Activated CD8-positive, alpha-beta T cell treated with anti-CD3 and anti-CD28 coated beads, Interleukin-2, amount 10 ng/mL, durations not matched to agents 7 days and 5 days (primary cell): ENCODE measurements around the gene CABP5. TPM values are rescaled to one million over a fixed set of nuclear protein-coding genes. Genes with fewer than 3 reads are reported as not detected.

Source experiments
- ATAC-seq: fragments of 150-1000 bp; cut with Tn5 transposase; one replicate; pipeline ENCODE4 v1.10.0; 2021; ENCODE audit warnings: moderate library complexity
- CTCF ChIA-PET: fragments of 350-600 bp; sonication (Branson Sonifier 250); formaldehyde crosslinking; loops from one replicate; lab custom pipeline; 2021; ENCODE audit warnings: antibody characterized with exemption; lab: Charles Lee
- POLR2A ChIA-PET: fragments of 350-600 bp; sonication (Branson Sonifier 250); formaldehyde crosslinking; loops from one replicate; lab custom pipeline; 2021; ENCODE audit warnings: antibody characterized with exemption; lab: Charles Lee
- DNase-seq: peaks from one replicate; pipeline ENCODE4 v3.0.0-alpha.2; 2020
- H3K27ac Mint-ChIP-seq: one replicate; pipeline ENCODE4 v1.8.0; 2021; ENCODE audit warnings: mild to moderate bottlenecking, mixed read lengths
- H3K27me3 Mint-ChIP-seq: one replicate; pipeline ENCODE4 v1.8.0; 2021; ENCODE audit warnings: low read depth, mixed read lengths
- H3K36me3 Mint-ChIP-seq: one replicate; pipeline ENCODE4 v1.8.0; 2021; ENCODE audit warnings: low read depth, mixed read lengths
- H3K4me1 Mint-ChIP-seq: one replicate; pipeline ENCODE4 v1.8.0; 2021; ENCODE audit warnings: low read depth, mixed read lengths
- H3K4me3 Mint-ChIP-seq: one replicate; pipeline ENCODE4 v1.8.0; 2021; ENCODE audit warnings: mild to moderate bottlenecking, mixed read lengths
- H3K9me3 Mint-ChIP-seq: one replicate; pipeline ENCODE4 v1.8.0; 2022; ENCODE audit warnings: mixed read lengths; ENCODE audit not compliant: insufficient read depth
- total RNA-seq, 2 experiments: library from RNA; stranded (reverse); gene quantifications; one replicate each; pipeline ENCODE4 v1.2.3, GENCODE V29; 2021

CABP5 gene
- total RNA-seq, 2 experiments from 2014 or later: not detected

GRCh38 chr19:48060381-48060780 is 16.5 kb upstream of the CABP5 start:
- POLR2A ChIA-PET: no interaction called here
- no peak for ATAC-seq

DNA sequence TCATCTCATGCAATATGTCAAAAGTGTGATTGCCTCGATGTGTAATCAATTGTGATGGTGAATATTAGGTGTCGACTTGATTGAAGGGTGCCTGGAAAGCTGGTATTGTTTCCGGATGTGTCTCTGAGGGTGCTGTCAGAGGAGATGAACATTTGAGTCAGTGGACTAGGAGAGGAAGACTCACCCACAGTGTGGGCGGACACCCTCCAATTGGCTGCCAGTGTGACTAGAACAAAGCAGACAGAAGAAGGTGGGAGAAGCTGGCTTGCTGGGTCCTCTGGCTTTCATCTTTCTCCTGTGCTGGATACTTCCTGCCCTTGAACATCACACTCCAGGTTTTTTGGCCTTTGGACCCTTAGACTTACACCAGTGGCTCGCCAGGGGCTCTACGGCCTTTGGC is 15.5 kb upstream of the CABP5 start:
- H3K4me3 Mint-ChIP-seq: no peak overlapping the region

More at GRCh38 chr19:48060381-48060780, 16.5 kb upstream of the CABP5 start:
- no peaks in the 10 kb centered on the region for H3K9me3 Mint-ChIP-seq
- no peak overlapping the region for H3K4me3 Mint-ChIP-seq
- no peaks in the 10 kb centered on the region for H3K36me3 Mint-ChIP-seq
- no peak overlapping the region for H3K27ac Mint-ChIP-seq
- peaks cover 6% of the 10 kb centered on the region for H3K27me3 Mint-ChIP-seq
- DNase-seq: no peak
- H3K4me1 Mint-ChIP-seq: no peaks in the 10 kb centered on the region
- CTCF ChIA-PET: no interaction called here

GRCh38 chr19:48053856-48054255 is 10.0 kb upstream of the CABP5 start:
- no peak for ATAC-seq

More for the DNA sequence above, 15.5 kb upstream of the CABP5 start:
- ChIA-PET POLR2A (no interaction called here), CTCF (interaction anchor here (1.0 kb wide), 1 partner anchor 96 kb away, joined by 3 read pairs; no protein-coding TSS in a partner anchor)
- H3K27ac Mint-ChIP-seq: no peak overlapping the region
- ATAC-seq (no peak), DNase-seq (no peak)
- H3K4me1 Mint-ChIP-seq: no peaks in the 10 kb centered on the region
- H3K9me3 Mint-ChIP-seq: no peaks in the 10 kb centered on the region
- peaks cover 4% of the 10 kb centered on the region for H3K27me3 Mint-ChIP-seq
- H3K36me3 Mint-ChIP-seq: no peaks in the 10 kb centered on the region

GRCh38 chr19:48053076-48053475 is 9.2 kb upstream of the CABP5 start:
- no peaks in the 10 kb centered on the region for H3K36me3 Mint-ChIP-seq
- H3K27me3 Mint-ChIP-seq: no peaks in the 10 kb centered on the region
- DNase-seq (no peak), ATAC-seq (no peak)
- CTCF ChIA-PET: no interaction called here
- no peaks in the 10 kb centered on the region for H3K4me1 Mint-ChIP-seq
- H3K9me3 Mint-ChIP-seq: no peaks in the 10 kb centered on the region
- POLR2A ChIA-PET: no interaction called here
- H3K27ac Mint-ChIP-seq: no peak overlapping the region
- H3K4me3 Mint-ChIP-seq: no peak overlapping the region

More at GRCh38 chr19:48053856-48054255, 10.0 kb upstream of the CABP5 start:
- no peak overlapping the region for H3K4me3 Mint-ChIP-seq
- H3K36me3 Mint-ChIP-seq: no peaks in the 10 kb centered on the region
- no peak overlapping the region for H3K27ac Mint-ChIP-seq
- no peaks in the 10 kb centered on the region for H3K9me3 Mint-ChIP-seq
- ChIA-PET POLR2A (no interaction called here), CTCF (no interaction called here)
- no peak for DNase-seq
- no peaks in the 10 kb centered on the region for H3K27me3 Mint-ChIP-seq
- no peaks in the 10 kb centered on the region for H3K4me1 Mint-ChIP-seq

DNA sequence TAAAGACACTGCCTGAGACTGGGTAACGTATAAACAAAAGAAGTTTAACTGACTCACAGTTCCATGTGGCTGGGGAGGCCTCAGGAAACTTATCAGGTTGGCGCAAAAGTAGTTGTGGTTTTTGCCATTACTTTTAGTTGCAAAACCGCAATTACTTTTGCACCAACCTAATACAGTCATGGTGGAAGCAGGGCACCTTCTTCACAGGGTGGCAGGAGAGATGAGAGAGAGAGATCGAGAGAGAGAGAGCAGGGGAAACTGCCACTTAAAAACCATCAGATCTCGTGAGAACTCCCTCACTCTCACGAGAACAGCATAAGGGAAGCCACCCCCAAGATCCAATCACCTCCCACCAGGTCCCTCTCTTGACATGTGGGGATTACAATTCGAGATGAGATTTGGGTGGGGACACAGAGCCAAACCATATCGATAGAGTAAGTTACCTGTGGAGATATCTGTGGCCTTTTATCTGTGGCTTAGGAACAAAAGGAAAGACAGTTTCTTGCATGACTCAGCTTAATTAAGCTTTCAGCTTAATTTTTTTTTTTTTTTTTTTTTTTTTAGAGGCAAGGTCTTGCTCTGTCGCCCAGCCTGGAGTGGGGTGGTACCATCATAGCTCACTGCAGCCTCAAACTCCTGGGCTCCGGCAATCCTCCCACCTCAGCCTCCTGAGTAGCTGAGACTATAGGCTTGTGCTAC is 7.6 kb upstream of the CABP5 start:
- ATAC-seq (no peak), DNase-seq (no peak)
- Mint-ChIP-seq H3K36me3 (no peaks in the 10 kb centered on the region), H3K9me3 (no peaks in the 10 kb centered on the region), H3K27me3 (no peaks in the 10 kb centered on the region), H3K27ac (no peak overlapping the region), H3K4me1 (no peaks in the 10 kb centered on the region), H3K4me3 (no peak overlapping the region)
- ChIA-PET CTCF (no interaction called here), POLR2A (no interaction called here)

DNA sequence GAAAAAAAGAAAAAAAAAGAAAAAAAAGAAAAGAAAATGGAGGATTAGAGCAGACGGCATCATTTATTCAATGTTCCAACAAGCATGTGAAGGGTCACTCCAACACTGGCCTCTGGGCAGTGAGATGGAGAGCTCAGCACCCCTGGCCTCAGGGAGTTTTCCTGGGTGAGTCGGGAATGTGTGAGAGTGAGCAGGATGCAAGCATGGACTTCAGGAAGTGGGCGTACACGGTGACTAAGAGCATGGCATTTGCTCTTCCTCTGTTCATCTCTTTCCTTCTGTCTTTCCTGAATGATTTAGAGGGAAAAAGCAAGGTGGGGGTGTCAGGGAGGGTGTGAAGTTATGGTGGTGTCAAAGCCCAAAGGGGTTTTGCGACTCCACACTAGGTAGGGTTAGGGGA is 682 bp upstream of the CABP5 start:
- no peaks in the 10 kb centered on the region for H3K4me1 Mint-ChIP-seq
- no peaks in the 10 kb centered on the region for H3K9me3 Mint-ChIP-seq
- no peak overlapping the region for H3K4me3 Mint-ChIP-seq
- CTCF ChIA-PET: no interaction called here
- H3K27me3 Mint-ChIP-seq: no peaks in the 10 kb centered on the region
- no peak for DNase-seq
- H3K27ac Mint-ChIP-seq: no peak overlapping the region
- POLR2A ChIA-PET: no interaction called here
- H3K36me3 Mint-ChIP-seq: no peaks in the 10 kb centered on the region
- ATAC-seq: no peak

- Mint-ChIP-seq H3K9me3 (no peaks in the 10 kb centered on the region), H3K36me3 (no peaks in the 10 kb centered on the region), H3K27me3 (no peaks in the 10 kb centered on the region), H3K4me1 (no peaks in the 10 kb centered on the region), H3K27ac (no peak overlapping the region), H3K4me3 (no peak overlapping the region)
- ChIA-PET CTCF (interaction anchor here (0.6 kb wide), 1 partner anchor 227 kb away, joined by 3 read pairs; no protein-coding TSS in a partner anchor), POLR2A (no interaction called here)
- ATAC-seq (no peak), DNase-seq (no peak)
Measured at GRCh38 chr19:48041877-48042580, 1.9 kb downstream of the CABP5 start.

GRCh38 chr19:48036765-48037164 is 7.1 kb downstream of the CABP5 start:
- CTCF ChIA-PET: interaction anchor here (0.9 kb wide), 1 partner anchor 66 kb away, joined by 3 read pairs; no protein-coding TSS in a partner anchor

DNA sequence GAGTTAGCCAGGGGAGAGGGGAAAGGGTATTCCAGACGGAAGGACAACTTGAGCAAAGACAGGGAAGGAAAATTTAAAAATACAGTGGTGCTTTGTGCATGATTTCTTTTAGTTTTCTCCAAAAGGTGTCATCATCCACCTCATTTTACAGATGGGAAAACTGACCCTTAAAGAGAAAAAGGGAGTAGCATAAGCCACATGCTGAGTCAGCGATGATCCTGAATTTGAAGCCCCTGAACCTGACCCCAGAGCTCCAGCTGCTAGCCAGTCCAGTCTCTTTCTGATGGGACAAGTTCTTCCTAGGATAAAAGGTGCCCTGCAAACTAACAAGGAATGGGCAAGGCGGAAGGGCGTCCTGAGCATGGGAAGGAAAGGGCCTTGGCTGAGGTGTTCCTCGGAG is 10.3 kb downstream of the CABP5 start:
- ChIA-PET CTCF (no interaction called here), POLR2A (no interaction called here)
- no peaks in the 10 kb centered on the region for H3K36me3 Mint-ChIP-seq
- ATAC-seq (no peak), DNase-seq (no peak)
- no peak overlapping the region for H3K27ac Mint-ChIP-seq
- no peaks in the 10 kb centered on the region for H3K27me3 Mint-ChIP-seq
- H3K9me3 Mint-ChIP-seq: peaks cover 4% of the 10 kb centered on the region
- H3K4me1 Mint-ChIP-seq: peaks cover 6% of the 10 kb centered on the region
- H3K4me3 Mint-ChIP-seq: no peak overlapping the region

More at GRCh38 chr19:48036765-48037164, 7.1 kb downstream of the CABP5 start:
- ATAC-seq: no peak
- Mint-ChIP-seq H3K36me3 (no peaks in the 10 kb centered on the region), H3K4me3 (no peak overlapping the region), H3K4me1 (no peaks in the 10 kb centered on the region), H3K27ac (no peak overlapping the region), H3K9me3 (peaks cover 4% of the 10 kb centered on the region), H3K27me3 (no peaks in the 10 kb centered on the region)
- no peak for DNase-seq
- POLR2A ChIA-PET: no interaction called here

- ChIA-PET POLR2A (no interaction called here), CTCF (no interaction called here)
- Mint-ChIP-seq H3K27ac (no peak overlapping the region), H3K36me3 (no peaks in the 10 kb centered on the region), H3K4me3 (no peak overlapping the region), H3K4me1 (peaks cover 6% of the 10 kb centered on the region), H3K27me3 (peaks cover 8% of the 10 kb centered on the region), H3K9me3 (no peaks in the 10 kb centered on the region)
- DNase-seq (no peak), ATAC-seq (no peak)
Measured at GRCh38 chr19:48030073-48030472, 13.8 kb downstream of the CABP5 start.

- ChIA-PET POLR2A (no interaction called here), CTCF (no interaction called here)
- DNase-seq (no peak), ATAC-seq (no peak)
- Mint-ChIP-seq H3K4me3 (no peak overlapping the region), H3K27ac (no peak overlapping the region), H3K36me3 (no peaks in the 10 kb centered on the region), H3K27me3 (peaks cover 11% of the 10 kb centered on the region), H3K9me3 (no peaks in the 10 kb centered on the region), H3K4me1 (peaks cover 6% of the 10 kb centered on the region)
Measured at GRCh38 chr19:48029431-48029830, 14.4 kb downstream of the CABP5 start.

DNA sequence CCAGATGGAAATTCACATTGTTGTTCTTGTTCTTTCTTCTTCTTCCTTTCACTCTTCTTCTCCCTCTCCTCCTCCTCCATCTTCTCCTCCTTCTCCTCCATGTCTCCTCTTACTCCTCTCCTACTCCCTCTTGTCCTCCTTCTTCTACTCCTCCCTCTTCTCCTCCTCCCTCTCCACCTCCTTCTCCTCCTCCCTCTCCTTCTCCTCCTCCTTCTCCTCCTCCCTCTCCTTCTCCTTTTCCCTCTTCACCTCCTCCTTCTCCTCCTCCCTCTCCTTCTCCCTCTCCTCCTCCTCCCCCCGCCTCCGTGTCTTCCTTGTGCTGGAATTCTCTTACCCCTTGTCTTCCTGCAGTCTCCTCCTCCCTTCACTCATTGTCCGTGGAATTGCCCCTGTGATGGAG is 18.4 kb downstream of the CABP5 start:
- Mint-ChIP-seq H3K27ac (no peak overlapping the region), H3K4me1 (peaks cover 6% of the 10 kb centered on the region), H3K36me3 (no peaks in the 10 kb centered on the region), H3K27me3 (peaks cover 13% of the 10 kb centered on the region), H3K4me3 (no peak overlapping the region), H3K9me3 (no peaks in the 10 kb centered on the region)
- ChIA-PET CTCF (no interaction called here), POLR2A (no interaction called here)
- DNase-seq (no peak), ATAC-seq (no peak)
